DLD1 (cell line): ENCODE data around the gene HRC.
"Not testable (repeated sequence)": the region's sequence is repeated elsewhere in the genome, so short reads cannot be mapped to it uniquely, and the experiment has no call there.

Experiments used
- in situ Hi-C: cut with HindIII; loops from 2 replicates; pipeline ENCODE4 v1.10.0; 2017; ENCODE audit warnings: low sequenced_read_pairs

Gene HRC

GRCh38 chr19:49140951-49141350, 14.2 kb downstream of the HRC start:
- in situ Hi-C loops = no loop called here

GRCh38 chr19:49136771-49137171, 18.4 kb downstream of the HRC start:
- in situ Hi-C loops = no loop called here

GRCh38 chr19:49135686-49136085, 19.5 kb downstream of the HRC start:
- in situ Hi-C loops = no loop called here

GRCh38 chr19:49133621-49134454, 21.4 kb downstream of the HRC start:
- in situ Hi-C loops = no loop called here

- in situ Hi-C loops = no loop called here
Observed at GRCh38 chr19:49132974-49133609, 22.1 kb downstream of the HRC start.

GRCh38 chr19:49130325-49130724, 24.9 kb downstream of the HRC start:
- in situ Hi-C loops = no loop called here

- in situ Hi-C loops = no loop called here
Observed at GRCh38 chr19:49129238-49129583, 26.0 kb downstream of the HRC start.

- in situ Hi-C loops = no loop called here
Observed at GRCh38 chr19:49128545-49129237, 26.5 kb downstream of the HRC start.

- in situ Hi-C loops = no loop called here
Observed at GRCh38 chr19:49127674-49128544, 27.3 kb downstream of the HRC start.

- in situ Hi-C loops = not testable (repeated sequence)
Observed at GRCh38 chr19:49127225-49127624, 28.0 kb downstream of the HRC start.

GRCh38 chr19:49126575-49126974, 28.6 kb downstream of the HRC start:
- in situ Hi-C loops = no loop called here

GRCh38 chr19:49125025-49125731, 30.0 kb downstream of the HRC start:
- in situ Hi-C loops = no loop called here

- in situ Hi-C loops = not testable (repeated sequence)
Observed at GRCh38 chr19:49123285-49123684, 31.9 kb downstream of the HRC start.

GRCh38 chr19:49121841-49122240, 33.4 kb downstream of the HRC start:
- in situ Hi-C loops = not testable (repeated sequence)

GRCh38 chr19:49120868-49121267, 34.3 kb downstream of the HRC start:
- in situ Hi-C loops = no loop called here

- in situ Hi-C loops = no loop called here
Observed at GRCh38 chr19:49120325-49120683, 34.9 kb downstream of the HRC start.

GRCh38 chr19:49119411-49120324, 35.5 kb downstream of the HRC start, which contains the start of gene PPFIA3:
Gene PPFIA3, plus strand, starts transcription at chr19:49119544. Its CDS starts 8,330 bp downstream, at chr19:49127874.
- in situ Hi-C loops = no loop called here

GRCh38 chr19:49118565-49119410, 36.4 kb downstream of the HRC start, which contains the start of gene C19orf73:
Gene C19orf73, minus strand, starts transcription at chr19:49119143. Its CDS starts 121 bp downstream, at chr19:49119022.
- in situ Hi-C loops = no loop called here
